Spleen (tissue), 7 donors: Measurements from ENCODE around the gene PDE6D.

ENCODE experiments used
- POLR2AphosphoS5 ChIP-seq, 3 donors: sonication (generic); formaldehyde crosslinking; IDR thresholded peaks; one replicate each; pipeline ENCODE4 v1.5.1; 2017; ENCODE audit warnings: antibody characterized with exemption in 3 of 3
- TF ChIP-seq, protein P1 (sequence below), 11 experiments: fragments of 200-600 bp in 7 of 11; fragments of 450-650 bp in 4 of 11; sonication (generic) in 4 of 11; IDR thresholded peaks in 8 of 11; conservative IDR thresholded peaks in 3 of 11; 1 replicate in 7 of 11; 2 replicates in 4 of 11; pipeline versions ENCODE4 v1.4.0 to v1.8.0; 2016 to 2021; ENCODE audit warnings: antibody characterized with exemption in 11 of 11, inconsistent platforms in 4 of 11, mild to moderate bottlenecking in 1 of 11
- donor health status: DM: no; HTN: no; CAD: no; lungs with moderate emphysema.
- donor health status: DM: no; HTN: no; CAD: no.
- donor health status: DM: no; HTN: no; CAD: no.

DNA sequence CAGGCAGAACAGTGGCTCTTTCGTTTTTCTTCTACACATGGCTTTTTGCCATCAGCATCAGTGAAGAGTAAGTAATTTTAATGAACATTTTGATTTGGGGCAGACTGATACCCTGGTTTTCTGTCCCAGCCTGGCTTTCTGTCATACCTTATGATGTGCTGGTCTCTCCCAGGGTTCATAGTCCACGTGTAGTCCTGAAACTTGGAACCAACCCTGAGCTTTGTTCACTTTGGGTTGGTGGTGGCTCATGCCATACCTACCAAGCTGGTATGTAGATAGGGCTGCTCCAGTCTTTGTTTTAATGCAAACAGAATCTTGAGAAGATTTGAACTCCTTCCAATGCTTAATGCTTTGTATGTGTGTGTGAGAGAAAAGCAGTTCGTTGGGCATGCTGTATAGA, 10.0 kb upstream of the PDE6D start:
- TF ChIP-seq POLR2AphosphoS5 (IDR thresholded peaks at IDR 0.05) = no peak
- TF ChIP-seq, protein P1, sequence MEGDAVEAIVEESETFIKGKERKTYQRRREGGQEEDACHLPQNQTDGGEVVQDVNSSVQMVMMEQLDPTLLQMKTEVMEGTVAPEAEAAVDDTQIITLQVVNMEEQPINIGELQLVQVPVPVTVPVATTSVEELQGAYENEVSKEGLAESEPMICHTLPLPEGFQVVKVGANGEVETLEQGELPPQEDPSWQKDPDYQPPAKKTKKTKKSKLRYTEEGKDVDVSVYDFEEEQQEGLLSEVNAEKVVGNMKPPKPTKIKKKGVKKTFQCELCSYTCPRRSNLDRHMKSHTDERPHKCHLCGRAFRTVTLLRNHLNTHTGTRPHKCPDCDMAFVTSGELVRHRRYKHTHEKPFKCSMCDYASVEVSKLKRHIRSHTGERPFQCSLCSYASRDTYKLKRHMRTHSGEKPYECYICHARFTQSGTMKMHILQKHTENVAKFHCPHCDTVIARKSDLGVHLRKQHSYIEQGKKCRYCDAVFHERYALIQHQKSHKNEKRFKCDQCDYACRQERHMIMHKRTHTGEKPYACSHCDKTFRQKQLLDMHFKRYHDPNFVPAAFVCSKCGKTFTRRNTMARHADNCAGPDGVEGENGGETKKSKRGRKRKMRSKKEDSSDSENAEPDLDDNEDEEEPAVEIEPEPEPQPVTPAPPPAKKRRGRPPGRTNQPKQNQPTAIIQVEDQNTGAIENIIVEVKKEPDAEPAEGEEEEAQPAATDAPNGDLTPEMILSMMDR (IDR thresholded peaks at IDR 0.05 in 8 of 11, conservative IDR thresholded peaks at IDR 0.05 in 3 of 11) = no peak
